HS-5 (cell line): ENCODE data around the gene TTC34.
"Not testable (repeated sequence)": the region's sequence is repeated elsewhere in the genome, so short reads cannot be mapped to it uniquely, and the experiment has no call there.

ENCODE experiments used
- DNase-seq: peaks from one replicate; pipeline ENCODE4 v3.0.0-alpha.2; 2012; ENCODE audit warnings: low read depth

Gene TTC34

DNA sequence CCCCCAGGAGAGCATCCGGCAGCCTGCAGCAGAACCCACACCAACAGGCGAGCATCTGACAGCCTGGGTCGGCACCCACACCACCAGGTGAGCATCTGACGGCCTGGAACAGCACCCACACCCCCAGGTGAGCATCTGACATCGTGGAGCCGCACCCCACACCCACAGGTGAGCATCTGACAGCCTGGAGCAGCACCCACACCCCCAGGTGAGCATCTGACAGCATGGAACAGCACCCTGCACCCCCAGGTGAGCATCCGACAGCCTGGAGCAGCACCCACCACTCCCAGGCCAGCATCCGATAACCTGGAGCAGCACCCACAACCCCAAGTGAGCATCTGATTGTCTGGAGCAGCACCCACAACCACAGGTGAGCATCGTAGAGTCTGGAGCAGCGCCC, 124.8 kb downstream of the TTC34 start:
- DNase-seq, result not testable (repeated sequence)

DNA sequence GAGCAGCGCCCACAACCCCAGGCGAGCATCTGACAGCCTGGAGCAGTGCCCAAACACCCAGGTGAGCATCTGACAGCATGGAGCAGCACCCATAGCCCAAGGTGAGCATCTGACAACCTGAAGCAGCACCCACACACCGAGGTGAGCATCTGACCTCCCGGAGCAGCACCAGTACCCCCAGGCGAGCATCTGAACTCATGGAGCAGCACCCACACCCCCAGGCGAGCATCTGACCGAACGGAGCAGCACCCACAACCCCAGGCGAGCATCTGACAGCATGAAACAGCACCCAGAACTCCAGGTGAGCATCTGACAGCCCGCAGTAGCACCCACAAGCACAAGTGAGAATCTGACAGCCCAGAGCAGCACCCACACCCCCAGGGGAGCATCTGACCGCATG, 129.8 kb downstream of the TTC34 start:
- DNase-seq, result not testable (repeated sequence)

DNA sequence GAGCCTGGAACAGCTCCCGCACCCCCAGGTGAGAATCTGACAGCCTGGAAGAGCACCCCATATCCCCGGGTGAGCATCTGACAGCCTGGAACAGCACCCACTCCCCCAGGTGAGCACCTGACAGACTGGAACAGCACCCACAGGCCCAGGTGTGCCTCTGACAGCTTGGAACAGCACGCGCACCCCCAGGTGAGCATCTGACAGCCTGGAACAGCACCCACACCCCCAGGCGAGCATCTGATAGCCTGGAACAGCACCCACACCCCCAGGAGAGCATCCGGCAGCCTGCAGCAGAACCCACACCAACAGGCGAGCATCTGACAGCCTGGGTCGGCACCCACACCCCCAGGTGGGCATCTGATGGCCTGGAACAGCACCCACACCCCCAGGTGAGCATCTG, 141.7 kb downstream of the TTC34 start:
- not testable (repeated sequence) for DNase-seq

DNA sequence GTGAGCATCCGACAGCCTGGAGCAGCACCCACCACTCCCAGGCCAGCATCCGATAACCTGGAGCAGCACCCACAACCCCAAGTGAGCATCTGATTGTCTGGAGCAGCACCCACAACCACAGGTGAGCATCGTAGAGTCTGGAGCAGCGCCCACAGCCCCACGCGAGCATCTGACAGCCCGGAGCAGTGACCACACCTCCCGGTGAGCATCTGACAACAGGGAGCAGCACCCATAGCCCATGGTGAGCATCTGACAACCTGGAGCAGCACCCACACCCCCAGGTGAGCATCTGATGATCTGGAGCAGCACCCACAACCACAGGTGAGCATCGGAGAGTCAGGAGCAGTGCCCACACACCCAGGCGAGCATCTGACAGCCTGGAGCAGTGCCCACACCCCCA, 143.6 kb downstream of the TTC34 start:
- DNase-seq, result not testable (repeated sequence)

DNA sequence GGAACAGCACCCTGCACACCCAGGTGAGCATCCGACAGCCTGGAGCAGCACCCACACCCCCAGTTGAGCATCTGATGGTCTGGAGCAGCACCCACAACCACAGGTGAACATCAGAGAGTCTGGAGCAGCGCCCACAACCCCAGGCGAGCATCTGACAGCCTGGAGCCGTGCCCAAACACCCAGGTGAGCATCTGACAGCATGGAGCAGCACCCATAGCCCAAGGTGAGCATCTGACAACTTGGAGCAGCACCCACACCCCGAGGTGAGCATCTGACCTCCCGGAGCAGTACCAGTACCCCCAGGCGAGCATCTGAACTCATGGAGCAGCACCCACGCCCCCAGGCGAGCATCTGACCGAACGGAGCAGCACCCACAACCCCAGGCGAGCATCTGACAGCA, 144.4 kb downstream of the TTC34 start:
- DNase-seq, result not testable (repeated sequence)

DNA sequence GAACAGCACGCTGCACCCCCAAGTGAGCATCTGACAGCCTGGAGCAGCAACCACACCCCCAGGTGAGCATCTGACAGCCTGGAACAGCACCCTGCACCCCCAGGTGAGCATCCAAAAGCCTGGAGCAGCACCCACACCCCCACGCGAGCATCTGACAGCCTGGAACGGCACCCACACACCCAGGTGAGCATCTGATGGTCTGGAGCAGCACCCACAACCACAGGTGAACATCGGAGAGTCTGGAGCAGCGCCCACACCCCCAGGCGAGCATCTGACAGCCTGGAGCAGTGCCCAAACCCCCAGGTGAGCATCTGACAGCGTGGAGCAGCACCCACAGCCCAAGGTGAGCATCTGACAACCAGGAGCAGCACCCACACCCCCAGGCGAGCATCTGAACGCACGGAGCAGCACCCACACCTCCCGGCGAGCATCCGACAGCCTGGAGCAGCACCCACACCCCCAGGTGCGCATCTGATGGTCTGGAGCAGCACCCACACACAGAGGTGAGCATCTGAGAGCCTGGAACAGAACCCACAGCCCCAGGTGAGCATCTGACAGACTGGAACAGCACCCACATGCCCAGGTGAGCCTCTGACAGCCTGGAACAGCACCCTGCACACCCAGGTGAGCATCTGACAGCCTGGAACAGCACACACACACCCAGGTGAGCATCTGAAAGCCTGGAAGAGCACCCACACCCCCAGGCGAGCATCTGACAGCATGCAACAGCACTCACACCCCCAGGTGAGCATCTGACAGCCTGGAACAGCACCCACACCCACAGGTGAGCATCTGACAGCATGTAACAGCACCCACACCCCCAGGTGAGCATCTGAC, 145.7 kb downstream of the TTC34 start:
- not testable (repeated sequence) for DNase-seq

DNA sequence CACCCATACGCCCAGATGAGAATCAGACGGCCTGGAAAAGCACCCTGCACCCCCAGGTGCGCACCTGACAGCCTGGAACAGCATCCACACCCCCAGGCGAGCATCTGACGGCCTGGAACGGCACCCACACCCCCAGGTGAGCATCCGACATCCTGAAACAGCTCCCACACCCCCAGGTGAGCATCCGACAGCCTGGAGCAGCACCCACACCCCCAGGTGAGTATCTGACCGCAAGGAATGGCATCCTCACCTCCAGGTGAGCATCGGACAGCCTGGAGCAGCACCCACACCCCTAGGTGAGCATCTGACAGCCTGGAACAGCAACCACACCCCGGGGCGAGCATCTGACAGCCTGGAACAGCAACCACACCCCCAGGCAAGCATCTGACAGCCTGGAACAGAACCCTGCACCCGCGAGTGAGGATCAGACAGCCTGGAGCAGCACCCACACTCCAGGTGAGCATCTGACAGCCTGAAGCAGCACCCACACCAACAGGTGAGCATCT, 147.0 kb downstream of the TTC34 start:
- not testable (repeated sequence) for DNase-seq

DNA sequence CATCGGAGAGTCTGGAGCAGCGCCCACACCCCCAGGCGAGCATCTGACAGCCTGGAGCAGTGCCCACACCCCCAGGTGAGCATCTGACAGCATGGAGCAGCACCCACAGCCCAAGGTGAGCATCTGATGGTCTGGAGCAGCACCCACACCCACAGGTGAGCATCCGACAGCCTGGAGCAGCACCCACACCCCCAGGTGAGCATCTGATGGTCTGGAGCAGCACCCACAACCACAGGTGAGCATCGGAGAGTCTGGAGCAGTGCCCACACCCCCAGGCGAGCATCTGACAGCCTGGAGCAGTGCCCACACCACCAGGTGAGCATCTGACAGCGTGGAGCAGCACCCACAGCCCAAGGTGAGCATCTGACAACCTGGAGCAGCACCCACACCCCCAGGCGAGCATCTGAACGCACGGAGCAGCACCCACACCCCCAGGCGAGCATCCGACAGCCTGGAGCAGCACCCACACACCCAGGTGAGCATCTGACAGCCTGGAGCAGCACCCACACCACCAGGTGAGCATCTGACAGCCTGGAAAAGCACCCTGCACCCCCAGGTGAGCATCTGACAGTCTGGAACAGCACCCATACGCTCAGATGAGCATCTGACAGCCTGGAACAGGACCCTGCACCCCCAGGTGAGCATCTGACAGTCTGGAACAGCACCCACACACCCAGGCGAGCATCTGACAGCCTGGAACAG, 147.6 kb downstream of the TTC34 start:
- DNase-seq, result not testable (repeated sequence)

DNA sequence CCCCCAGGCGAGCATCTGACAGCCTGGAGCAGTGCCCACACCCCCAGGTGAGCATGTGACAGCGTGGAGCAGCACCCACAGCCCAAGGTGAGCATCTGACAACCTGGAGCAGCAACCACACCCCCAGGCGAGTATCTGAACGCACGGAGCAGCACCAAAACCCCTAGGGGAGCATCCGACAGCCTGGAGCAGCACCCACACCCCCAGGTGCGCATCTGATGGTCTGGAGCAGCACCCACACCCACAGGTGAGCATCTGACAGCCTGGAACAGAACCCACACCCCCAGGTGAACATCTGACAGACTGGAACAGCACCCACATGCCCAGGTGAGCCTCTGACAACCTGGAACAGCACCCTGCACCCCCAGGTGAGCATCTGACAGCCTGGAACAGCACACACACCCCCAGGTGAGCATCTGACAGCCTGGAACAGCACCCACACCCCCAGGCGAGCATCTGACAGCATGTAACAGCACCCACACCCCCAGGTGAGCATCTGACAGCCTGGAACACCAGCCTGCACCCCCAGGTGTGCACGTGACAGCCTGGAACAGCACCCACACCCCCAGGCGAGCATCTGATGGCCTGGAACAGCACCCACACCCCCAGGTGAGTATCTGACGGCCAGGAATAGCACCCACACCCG, 148.4 kb downstream of the TTC34 start:
- not testable (repeated sequence) for DNase-seq

DNA sequence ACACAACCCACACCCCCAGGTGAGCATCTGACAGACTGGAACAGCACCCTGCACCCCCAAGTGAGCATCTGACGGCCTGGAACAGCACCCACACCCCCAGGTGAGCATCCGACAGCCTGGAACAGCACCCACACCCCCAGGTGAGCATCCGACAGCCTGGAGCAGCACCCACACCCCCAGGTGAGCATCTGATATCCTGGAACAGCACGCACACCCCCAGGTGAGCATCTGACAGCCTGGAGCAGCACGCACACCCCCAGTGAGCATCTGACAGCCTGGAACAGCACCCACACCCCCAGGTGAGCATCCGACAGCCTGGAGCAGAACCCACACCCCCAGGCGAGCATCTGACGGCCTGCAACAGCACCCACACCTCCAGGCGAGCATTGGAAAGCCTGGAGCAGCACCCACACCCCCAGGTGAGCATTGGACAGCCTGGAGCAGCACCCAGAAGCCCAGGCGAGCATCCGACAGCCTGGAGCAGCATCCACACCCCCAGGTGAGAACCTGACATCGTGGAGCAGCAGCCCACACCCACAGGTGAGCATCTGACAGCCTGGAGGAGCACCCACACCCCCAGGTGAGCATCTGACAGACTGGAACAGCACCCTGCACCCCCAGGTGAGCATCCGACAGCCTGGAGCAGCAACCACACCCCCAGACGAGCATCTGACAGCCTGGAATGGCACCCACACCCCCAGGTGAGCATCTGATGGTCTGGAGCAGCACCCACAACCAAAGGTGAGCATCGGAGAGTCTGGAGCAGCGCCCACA, 149.2 kb downstream of the TTC34 start:
- DNase-seq, result not testable (repeated sequence)

DNA sequence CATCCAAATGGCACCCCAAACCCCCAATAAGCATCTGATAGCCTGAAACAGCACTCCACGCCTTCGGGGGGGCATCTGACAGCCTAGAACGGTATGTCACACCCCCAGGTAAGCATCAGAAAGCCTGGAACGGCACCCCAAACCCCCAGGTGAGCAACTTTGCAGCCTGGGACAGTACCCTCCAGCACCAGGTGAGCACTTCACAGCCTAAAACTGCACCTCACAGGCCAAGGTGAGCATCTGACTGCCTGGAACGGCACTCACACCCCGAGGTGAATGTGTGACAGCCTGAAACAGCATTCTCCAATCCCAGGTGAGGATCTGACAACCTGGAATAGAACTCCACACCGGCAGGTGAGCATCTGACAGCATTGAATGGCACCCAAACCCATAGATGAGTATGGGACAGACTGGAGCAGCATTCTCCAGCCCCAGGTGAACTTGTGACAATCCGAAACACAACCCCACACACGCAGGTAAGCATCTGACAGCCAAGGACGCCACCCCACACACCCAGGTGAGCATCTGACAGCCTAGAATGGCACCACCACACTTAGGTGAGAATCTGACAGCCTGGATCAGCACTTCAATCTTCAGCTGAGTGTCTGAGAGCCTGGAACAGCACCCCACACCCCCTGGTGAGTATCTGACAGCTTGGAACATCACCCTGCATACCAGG, 150.4 kb downstream of the TTC34 start:
- DNase-seq, result no peak

DNA sequence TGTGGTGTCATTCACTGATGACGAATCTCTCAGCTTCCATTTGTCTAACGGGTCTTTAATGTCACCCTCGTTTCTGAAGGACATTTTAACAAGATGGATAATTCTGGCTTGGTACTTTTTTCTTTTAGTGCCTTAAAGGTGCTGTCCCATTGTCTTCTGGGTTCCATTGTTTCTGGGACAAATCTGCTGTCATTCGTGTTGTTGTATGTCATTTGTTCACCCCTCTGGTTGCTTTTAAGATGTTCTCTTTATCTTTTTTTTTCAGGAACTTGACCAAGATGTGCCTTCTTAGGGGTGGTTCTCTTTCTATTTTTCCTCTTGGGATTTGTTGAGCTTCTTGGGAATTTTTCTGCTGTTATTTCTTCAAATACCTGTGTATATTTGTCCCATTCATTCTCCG, 154.7 kb downstream of the TTC34 start:
- DNase-seq, result no peak

DNA sequence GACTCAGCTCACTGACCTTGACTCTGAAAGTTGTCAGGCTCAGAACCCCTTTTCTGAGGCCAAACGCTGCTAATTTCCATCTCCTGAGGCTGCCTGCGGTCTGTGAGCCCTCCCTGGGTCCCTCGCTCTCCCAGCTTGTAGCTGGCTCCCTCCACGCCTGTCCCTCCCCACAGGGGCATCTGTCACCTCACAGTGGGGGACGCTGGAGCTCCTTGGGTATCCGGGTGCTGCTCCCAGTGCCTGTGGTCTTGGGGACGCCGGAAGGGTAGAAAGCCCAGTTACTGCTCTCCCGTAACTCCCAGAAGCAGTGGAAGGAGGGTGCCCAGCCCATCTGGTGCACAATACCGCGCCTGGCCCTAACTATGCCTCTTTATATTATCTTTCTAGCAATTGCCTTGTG, 155.7 kb downstream of the TTC34 start:
- no peak for DNase-seq

DNA sequence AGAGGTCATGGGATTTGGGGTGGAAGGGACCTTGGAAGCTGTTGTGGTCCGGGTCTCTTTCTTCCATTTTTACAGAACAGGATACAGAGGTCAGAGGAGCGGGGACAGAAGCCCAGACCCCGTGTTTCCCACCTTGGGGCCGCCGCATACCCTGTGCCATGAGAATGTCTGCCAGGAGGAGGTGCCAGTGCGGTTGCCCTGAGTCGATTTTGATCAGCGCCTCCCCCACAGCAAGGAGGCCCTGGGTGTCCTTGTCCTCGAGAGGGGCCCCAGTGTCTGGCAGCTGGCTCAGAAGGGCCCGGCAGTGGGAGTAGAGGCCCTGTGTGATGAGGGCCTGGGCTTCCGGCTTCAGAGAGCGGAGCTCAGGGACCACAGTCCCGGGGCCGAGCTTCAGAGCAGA, 156.3 kb downstream of the TTC34 start:
- DNase-seq, result no peak

DNA sequence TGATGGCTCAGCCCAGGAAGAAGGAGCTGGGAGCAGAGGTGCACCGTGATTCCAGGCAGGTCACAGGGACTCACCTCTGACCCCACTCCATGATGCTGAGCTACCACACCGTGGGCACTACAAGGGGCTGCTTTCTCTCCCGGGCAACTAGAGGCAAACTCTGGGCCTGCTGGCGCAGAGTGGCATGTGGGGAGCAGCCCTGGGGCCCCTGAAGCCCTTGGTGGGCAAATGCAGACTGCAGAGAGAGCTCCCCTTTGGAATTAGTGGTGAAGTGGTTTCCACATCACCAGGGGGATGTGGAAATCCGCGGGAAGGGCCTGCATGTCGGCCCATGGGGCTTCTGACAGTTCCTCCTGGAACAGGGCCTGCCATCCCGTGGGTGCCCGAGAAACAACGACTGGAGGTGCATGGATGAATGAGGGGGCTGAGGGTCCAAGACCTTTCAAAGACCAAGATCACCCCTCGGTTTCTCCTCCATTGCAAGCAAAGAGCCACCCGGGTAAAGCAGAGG, 156.8 kb downstream of the TTC34 start:
- DNase-seq, result no peak

DNA sequence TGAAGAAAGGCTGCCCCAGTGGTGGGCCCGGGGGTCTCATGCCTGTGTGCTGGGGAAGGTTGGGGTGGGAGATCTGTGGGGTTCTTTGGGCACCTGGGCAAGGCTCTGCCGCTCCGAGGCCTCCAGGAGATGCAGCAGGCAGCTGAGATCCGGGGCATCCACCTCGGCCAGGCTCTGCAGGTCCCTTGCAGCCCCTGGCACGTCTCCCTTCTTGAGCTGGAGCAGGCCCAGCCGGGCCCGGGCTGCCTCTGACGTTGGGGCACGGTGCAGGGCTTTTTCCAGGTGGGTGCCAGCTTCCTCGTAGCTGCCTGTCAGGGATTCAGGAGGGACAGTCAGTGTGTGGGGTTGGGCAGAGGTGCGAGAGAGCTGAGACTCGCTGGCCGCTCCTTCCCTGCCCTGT, 157.3 kb downstream of the TTC34 start:
- no peak for DNase-seq

DNA sequence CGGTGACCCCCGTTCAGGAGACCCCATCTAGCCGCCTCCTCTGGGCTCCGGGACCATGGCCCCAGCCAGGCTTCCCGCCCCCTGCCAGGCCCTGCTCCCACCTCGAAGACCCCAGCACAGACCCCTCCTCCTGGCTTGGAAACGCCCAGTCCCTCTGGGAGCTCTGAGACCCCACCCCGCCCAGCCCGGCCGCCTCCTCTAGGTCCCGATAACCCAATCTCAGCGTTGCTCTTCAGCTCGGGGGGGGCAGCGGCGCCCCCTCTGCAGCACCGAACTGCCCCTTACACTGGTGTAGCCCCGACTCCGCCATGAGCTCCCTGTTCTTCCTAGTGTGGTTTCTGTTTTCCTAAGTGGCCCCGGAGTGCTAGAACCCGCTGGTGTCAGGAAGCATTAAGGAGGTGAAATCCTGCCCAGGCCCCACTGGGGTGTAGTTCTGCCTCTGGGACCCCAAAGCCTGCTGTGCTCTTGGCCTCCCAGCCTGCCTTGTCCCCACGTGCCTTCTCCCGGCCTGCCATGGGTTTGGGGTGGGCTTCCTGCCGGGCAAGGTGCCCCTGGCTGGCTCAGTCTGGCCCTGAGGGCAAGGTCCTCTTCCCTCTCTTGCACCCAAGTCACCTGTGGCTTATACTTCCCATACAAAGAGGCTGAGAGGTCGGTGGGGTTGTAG, 157.9 kb downstream of the TTC34 start:
- DNase-seq, result no peak

DNA sequence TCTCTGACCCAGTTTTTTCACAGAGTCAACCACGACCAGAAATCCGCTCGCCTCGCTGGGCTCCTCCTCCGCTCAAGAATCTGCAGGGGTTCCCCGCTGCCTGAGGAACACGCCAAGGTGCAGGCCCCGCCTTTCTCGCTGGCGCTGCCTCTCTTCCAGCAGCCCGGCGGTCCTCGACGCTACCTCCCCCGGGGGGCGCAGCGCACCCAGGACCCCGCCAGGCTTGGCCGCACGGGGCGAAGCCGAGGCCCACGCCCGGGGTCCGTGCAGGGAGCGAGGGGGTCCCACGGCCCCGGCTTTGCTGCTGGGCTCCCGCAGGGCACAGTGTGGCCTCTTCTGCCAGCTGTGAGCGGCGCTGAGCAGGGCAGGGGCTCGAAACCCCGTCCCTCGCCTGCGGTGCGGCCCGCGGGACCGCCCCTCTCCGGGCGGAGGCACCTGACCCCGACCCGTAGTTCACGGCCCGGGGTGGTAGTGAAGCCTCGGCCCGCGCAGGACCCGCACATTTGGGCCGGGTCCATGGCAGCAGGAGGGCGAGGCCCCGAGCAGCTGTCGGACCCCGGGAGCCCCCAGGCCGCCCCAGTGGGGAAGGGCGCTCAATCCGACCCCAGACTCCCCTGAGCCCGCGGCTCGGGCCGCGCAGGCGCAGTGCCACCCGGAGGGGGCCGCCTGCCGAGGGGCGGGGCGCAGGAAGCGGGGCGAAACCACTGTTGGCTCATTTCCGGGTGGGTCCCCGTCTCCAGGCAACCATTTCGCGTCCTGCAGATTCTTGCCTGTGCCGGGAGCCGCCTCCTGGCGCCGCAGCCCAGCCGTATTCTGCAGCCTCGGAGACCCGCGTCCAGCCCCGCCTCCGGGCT, 158.7 kb downstream of the TTC34 start:
- peak; percentile 54 for DNase-seq

DNA sequence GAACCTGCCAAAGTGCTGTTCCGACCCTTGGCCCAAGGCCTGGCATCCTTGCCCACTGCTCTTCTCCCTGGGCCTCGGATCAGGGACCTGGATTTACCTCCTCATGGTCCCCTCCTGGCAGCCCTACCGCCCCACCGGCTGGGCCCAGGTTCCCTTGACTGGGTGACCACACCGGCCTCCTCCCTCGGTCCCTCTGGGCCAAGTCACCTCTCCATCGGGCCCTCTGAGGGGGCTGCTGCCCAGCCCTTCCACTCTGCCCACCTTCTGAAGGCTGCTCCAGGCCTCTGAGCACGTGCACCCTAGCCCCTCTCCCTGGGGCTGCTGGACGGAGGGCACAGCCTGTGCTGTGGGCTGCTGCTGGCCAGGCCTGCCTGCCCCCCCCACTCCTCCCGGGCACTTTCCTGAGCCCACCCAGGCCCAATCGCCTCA, 159.3 kb downstream of the TTC34 start:
- no peak for DNase-seq
